ENCODE results near the gene SCARB1. TPM values are rescaled to one million over a fixed set of nuclear protein-coding genes. Genes with fewer than 3 reads are reported as not detected.
A peak's percentile ranks its signal among the peaks of the same experiment; 100 is the strongest.

The SCARB1 gene
- total and polyA plus RNA-seq, 2 donors (not counting 1 experiment from before 2014, with no cell fraction given): 14.7 to 32.5 TPM

GRCh38 chr12:124823272-124823970 is 40.2 kb downstream of the SCARB1 start:
- DNase-seq (ENCODE audit: low read depth in 2 of 2): peak in 1 of 2 donors; percentile 64
- H3K79me2 ChIP-seq (ENCODE audit: control insufficient read depth, insufficient read depth, low read length): no peaks in the 10 kb centered on the region

GRCh38 chr12:124822218-124822617 is 41.4 kb downstream of the SCARB1 start:
- H3K27ac ChIP-seq (ENCODE audit: insufficient read depth, low read length): no peak overlapping the region
- H3K36me3 ChIP-seq (ENCODE audit: control insufficient read depth, insufficient read depth, low read length): no peaks in the 10 kb centered on the region
- H3K4me1 ChIP-seq (ENCODE audit: control insufficient read depth, extremely low read depth, insufficient read depth, low read length): no peaks in the 10 kb centered on the region
- no peak for TF ChIP-seq CTCF (conservative IDR thresholded peaks at IDR 0.05 in 1 of 2, IDR thresholded peaks at IDR 0.05 in 1 of 2; ENCODE audit: low read depth in 1 of 2, low read length in 2 of 2)
- no peak for TF ChIP-seq EZH2 (IDR thresholded peaks at IDR 0.05; ENCODE audit: low read length, missing control alignments)
- no peak overlapping the region for H3K4me2 ChIP-seq (ENCODE audit: extremely low read depth, insufficient read depth, low read length)
- H3K79me2 ChIP-seq (ENCODE audit: control insufficient read depth, insufficient read depth, low read length): no peaks in the 10 kb centered on the region
- H4K20me1 ChIP-seq (ENCODE audit: control insufficient read depth, extremely low read depth, insufficient read depth, low read length): no peaks in the 10 kb centered on the region
- H3K9me3 ChIP-seq (ENCODE audit: control insufficient read depth, insufficient read depth, low read depth, low read length): no peaks in the 10 kb centered on the region
- DNase-seq (ENCODE audit: low read depth in 2 of 2): no peak
- H3K27me3 ChIP-seq (ENCODE audit: control insufficient read depth, insufficient read depth, low read length): no peaks in the 10 kb centered on the region
- no peak overlapping the region for H3K4me3 ChIP-seq (replicated peaks in 1 of 4; ENCODE audit: control extremely low read depth in 1 of 4, insufficient read depth in 1 of 4, low read depth in 3 of 4, low read length in 4 of 4)
- H2AFZ ChIP-seq (ENCODE audit: low read length): no peak overlapping the region
- no peak overlapping the region for H3K9ac ChIP-seq (ENCODE audit: insufficient read depth, low read length)

More at GRCh38 chr12:124823272-124823970, 40.2 kb downstream of the SCARB1 start:
- no peaks in the 10 kb centered on the region for H3K36me3 ChIP-seq (ENCODE audit: control insufficient read depth, insufficient read depth, low read length)
- no peak overlapping the region for H3K4me2 ChIP-seq (ENCODE audit: extremely low read depth, insufficient read depth, low read length)
- H4K20me1 ChIP-seq (ENCODE audit: control insufficient read depth, extremely low read depth, insufficient read depth, low read length): no peaks in the 10 kb centered on the region
- H3K27ac ChIP-seq (ENCODE audit: insufficient read depth, low read length): no peak overlapping the region
- no peak overlapping the region for H3K9ac ChIP-seq (ENCODE audit: insufficient read depth, low read length)
- no peaks in the 10 kb centered on the region for H3K27me3 ChIP-seq (ENCODE audit: control insufficient read depth, insufficient read depth, low read length)
- no peak overlapping the region for H3K4me3 ChIP-seq (replicated peaks in 1 of 4; ENCODE audit: control extremely low read depth in 1 of 4, insufficient read depth in 1 of 4, low read depth in 3 of 4, low read length in 4 of 4)
- no peaks in the 10 kb centered on the region for H3K9me3 ChIP-seq (ENCODE audit: control insufficient read depth, insufficient read depth, low read depth, low read length)
- TF ChIP-seq CTCF (conservative IDR thresholded peaks at IDR 0.05 in 1 of 2, IDR thresholded peaks at IDR 0.05 in 1 of 2; ENCODE audit: low read depth in 1 of 2, low read length in 2 of 2) (no peak), EZH2 (IDR thresholded peaks at IDR 0.05; ENCODE audit: low read length, missing control alignments) (no peak)
- H3K4me1 ChIP-seq (ENCODE audit: control insufficient read depth, extremely low read depth, insufficient read depth, low read length): peaks cover 2% of the 10 kb centered on the region
- no peak overlapping the region for H2AFZ ChIP-seq (ENCODE audit: low read length)

GRCh38 chr12:124821252-124822200 is 42.1 kb downstream of the SCARB1 start:
- Histone ChIP-seq H3K4me1 (ENCODE audit: control insufficient read depth, extremely low read depth, insufficient read depth, low read length) (no peaks in the 10 kb centered on the region), H4K20me1 (ENCODE audit: control insufficient read depth, extremely low read depth, insufficient read depth, low read length) (no peaks in the 10 kb centered on the region), H3K27ac (ENCODE audit: insufficient read depth, low read length) (no peak overlapping the region), H2AFZ (ENCODE audit: low read length) (no peak overlapping the region), H3K79me2 (ENCODE audit: control insufficient read depth, insufficient read depth, low read length) (no peaks in the 10 kb centered on the region), H3K36me3 (ENCODE audit: control insufficient read depth, insufficient read depth, low read length) (no peaks in the 10 kb centered on the region), H3K4me2 (ENCODE audit: extremely low read depth, insufficient read depth, low read length) (no peak overlapping the region), H3K27me3 (ENCODE audit: control insufficient read depth, insufficient read depth, low read length) (no peaks in the 10 kb centered on the region), H3K9ac (ENCODE audit: insufficient read depth, low read length) (no peak overlapping the region), H3K9me3 (ENCODE audit: control insufficient read depth, insufficient read depth, low read depth, low read length) (no peaks in the 10 kb centered on the region), H3K4me3 (replicated peaks in 1 of 4; ENCODE audit: control extremely low read depth in 1 of 4, insufficient read depth in 1 of 4, low read depth in 3 of 4, low read length in 4 of 4) (no peak overlapping the region)
- no peak for DNase-seq (ENCODE audit: low read depth in 2 of 2)
- TF ChIP-seq EZH2 (IDR thresholded peaks at IDR 0.05; ENCODE audit: low read length, missing control alignments): no peak
- no peak for TF ChIP-seq CTCF (conservative IDR thresholded peaks at IDR 0.05 in 1 of 2, IDR thresholded peaks at IDR 0.05 in 1 of 2; ENCODE audit: low read depth in 1 of 2, low read length in 2 of 2)
